HG02870 (cell line): Measurements from ENCODE around the gene DENND2A.
A peak's percentile ranks its signal among the peaks of the same experiment; 100 is the strongest.
"Not testable (repeated sequence)": the region's sequence is repeated elsewhere in the genome, so short reads cannot be mapped to it uniquely, and the experiment has no call there.

Source experiments
- ATAC-seq: cut with Tn5 transposase; IDR thresholded peaks from one replicate; pipeline ENCODE4 v1.9.1; 2021; ENCODE audit warnings: mild to moderate bottlenecking, moderate library complexity; ENCODE audit not compliant: unreplicated experiment

DENND2A gene, protein sequence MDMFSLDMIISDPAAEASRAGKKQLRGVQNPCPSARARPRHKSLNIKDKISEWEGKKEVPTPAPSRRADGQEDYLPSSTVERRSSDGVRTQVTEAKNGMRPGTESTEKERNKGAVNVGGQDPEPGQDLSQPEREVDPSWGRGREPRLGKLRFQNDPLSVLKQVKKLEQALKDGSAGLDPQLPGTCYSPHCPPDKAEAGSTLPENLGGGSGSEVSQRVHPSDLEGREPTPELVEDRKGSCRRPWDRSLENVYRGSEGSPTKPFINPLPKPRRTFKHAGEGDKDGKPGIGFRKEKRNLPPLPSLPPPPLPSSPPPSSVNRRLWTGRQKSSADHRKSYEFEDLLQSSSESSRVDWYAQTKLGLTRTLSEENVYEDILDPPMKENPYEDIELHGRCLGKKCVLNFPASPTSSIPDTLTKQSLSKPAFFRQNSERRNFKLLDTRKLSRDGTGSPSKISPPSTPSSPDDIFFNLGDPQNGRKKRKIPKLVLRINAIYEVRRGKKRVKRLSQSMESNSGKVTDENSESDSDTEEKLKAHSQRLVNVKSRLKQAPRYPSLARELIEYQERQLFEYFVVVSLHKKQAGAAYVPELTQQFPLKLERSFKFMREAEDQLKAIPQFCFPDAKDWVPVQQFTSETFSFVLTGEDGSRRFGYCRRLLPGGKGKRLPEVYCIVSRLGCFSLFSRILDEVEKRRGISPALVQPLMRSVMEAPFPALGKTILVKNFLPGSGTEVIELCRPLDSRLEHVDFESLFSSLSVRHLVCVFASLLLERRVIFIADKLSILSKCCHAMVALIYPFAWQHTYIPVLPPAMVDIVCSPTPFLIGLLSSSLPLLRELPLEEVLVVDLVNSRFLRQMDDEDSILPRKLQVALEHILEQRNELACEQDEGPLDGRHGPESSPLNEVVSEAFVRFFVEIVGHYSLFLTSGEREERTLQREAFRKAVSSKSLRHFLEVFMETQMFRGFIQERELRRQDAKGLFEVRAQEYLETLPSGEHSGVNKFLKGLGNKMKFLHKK

DNA sequence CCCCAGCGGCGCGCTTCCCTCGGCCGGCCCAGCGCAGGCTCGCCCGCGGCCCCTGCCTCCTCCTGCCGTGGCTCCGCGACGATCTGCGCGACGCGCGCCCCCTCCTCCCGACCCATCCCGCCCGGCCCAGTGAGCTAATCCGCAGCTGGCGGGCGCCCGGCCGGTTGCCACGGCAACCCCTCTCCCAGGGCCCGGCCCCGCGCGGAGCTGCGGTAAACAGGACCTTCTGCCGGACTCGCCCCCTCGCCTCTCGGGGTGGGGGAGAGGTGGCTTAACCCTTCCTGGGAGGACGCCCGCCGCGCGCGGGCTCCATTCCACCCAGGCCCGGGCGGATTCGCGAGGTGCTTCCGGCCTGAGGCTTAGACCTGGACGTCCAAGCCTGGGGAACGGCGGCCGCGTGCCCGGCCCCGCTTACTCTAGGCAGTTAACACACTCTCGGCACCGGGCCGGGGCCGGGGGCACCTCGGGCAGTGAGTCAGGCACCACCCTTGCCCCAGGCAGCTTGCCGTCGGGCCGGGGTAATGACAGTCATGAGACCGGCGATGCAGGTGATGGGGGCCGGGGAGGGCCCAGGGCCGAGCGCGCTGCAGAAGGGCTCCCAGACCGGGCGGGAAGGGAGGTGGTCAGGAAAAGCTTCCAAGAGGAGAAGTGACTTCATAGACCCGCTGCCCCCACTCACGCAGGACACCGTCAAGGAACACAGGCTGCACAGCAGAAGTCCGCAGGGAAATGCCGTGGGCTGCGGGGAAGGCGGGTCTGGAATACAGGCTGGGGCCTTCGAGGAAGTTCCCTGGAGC, at the start of gene DENND2A:
Gene DENND2A, minus strand, starts transcription at position 87 of the 797 bp plus-strand sequence. CDS start 38,416 bp downstream, outside the sequence.
- no peak for ATAC-seq

DNA sequence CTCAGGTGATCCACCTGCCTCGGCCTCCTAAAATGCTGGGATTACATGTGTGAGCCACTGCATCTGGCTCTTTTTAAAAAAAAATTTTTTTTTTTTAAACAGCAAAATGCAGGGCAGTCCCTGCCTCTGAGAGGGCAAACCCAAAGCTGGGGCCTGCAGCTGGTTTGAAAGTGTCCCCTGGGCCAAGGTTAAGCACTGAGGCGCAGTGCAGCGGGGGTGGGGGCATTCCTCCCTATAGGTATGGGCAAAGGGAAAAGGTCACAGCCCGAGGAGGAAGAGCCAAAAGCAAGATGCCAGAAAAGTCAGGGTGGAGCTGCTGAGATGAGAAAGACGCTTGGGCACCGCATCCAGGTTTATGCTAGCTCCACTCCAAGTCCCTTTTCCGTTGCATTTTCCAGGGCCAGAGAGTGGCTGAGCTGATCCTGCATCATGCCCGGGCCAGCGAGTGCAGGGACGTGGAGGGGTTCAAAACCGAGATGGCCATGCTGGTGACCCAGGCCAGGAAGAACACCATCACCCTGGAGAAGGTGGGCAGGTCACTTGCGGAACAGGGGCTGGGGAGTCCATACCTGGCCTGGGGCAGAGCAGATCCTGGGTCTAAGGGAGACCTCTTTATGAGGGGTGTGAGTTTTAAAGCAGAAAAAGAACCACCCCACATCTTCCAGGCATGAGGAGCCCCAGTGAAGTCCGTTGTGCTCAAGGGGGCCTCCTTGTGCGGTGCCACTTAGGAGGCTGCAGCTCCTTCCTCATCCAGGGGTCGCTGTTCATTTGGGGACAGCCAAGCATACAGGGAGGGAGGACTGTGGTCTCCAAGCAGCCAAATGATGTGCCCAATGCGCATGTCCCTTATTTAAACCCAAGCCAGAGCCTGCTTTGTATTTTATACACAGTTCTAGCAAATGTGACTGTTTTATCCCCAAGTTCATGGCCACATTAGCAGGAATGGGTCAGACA, 48.9 kb upstream of the DENND2A start:
- ATAC-seq: no peak

DNA sequence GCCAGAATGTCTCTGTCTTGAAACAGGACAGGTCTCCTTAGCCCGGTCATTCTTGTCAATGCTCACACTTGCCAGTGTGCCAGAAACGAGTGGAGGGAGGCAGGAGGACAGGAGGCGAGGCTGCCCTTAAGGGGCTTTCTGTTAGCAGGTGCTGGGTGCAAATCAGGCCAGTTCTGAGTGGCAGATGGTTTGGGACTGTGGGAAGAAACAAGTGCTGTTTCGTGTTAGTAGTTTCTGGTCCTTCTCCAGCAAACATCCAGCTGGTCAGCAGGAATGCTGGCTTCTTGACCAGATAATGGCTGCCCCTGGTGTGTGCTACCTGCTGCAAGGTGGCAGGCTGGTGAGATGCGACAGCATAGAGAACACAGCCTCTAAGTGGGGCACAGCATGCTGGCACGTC, 47.7 kb upstream of the DENND2A start:
- no peak for ATAC-seq

DNA sequence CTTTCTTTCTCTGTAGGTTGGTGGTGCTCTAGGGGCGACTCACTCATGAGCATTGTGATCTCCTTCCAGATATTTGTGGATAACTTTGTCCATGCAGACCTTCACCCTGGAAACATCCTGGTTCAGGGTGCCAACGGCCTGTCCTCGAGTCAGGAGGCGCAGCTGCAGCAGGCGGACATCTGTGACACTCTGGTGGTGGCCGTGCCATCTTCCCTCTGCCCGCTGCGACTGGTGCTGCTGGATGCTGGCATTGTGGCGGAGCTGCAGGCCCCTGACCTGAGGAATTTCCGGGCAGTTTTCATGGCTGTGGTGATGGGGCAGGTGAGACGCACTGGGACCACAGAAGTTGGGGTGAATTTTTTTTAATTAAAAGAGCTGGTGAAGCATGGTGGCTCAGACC, 46.3 kb upstream of the DENND2A start:
- no peak for ATAC-seq

DNA sequence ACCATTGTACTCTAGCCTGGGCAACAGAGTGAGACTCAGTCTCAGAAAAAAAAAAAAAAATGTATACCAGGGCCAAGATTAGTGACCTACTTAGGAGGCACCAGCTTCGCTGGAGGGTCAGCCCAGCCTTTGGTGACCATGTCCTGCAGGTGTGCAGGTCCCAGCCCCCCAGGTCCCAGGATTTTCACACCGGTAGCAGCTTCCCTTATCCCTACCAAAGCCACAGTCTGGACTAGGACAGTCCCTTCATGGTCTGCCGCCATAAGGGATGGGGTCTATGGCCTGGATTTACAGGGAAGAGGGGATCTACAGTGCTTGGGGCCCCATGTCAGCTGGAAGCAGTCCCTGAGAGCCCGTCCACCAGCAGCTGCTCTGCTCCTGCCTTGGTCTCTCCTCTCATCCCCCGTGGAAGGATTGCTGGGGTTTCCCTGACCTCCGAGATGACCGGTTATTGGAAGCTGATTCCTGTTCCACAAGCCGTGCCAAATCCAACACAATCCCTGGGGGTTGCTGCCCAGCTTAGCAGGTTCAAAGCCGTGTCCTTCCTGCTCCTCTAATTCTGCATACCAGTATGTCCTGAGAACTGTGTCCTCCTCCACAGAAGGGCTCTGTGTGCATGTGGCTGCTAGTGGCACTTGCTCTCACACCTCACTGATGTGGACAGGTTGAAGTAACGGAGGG, 44.9 kb upstream of the DENND2A start:
- no peak for ATAC-seq

DNA sequence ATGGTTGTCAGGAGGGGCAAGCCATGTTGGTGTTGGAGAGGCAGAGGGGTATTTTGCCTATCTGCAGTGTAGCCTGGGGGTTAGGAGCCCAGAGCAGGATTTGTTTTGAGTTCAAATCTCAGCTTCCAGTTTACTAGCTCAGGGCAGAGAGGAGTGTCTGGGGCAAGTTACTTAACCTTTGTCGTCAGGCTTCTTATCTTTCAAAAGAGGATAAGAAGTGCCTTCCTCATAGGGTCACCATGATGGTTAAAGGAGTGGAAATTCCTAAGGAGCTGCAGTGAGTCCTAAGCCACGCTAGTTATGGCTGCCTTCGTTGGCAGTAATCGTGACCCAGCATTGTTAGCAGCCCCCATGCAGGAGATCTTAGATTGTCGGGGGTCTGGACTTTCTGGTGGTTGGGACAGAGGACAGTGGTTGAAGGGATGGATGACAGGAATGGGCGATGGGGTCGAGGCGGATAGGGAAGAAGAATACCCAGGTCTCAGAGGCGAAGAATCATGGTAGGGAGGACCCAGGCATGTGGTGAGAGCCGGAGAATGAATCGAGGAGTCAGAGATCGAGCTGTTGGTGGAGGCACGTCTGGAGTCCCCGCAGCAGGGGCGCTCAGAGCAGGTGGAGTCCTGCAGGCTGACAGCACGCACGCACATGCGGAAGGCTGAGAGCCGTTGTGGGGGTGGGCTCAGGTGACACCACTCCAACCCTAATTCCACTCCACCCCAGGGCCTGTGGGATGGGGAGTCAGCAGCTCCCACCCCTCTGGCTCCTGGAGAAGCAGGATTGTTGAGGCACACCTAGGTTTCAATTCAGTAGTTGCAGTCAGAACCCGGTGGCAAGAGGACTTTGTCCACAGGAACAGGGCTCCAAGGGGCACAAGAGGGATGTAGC, 43.7 kb upstream of the DENND2A start:
- no peak for ATAC-seq

DNA sequence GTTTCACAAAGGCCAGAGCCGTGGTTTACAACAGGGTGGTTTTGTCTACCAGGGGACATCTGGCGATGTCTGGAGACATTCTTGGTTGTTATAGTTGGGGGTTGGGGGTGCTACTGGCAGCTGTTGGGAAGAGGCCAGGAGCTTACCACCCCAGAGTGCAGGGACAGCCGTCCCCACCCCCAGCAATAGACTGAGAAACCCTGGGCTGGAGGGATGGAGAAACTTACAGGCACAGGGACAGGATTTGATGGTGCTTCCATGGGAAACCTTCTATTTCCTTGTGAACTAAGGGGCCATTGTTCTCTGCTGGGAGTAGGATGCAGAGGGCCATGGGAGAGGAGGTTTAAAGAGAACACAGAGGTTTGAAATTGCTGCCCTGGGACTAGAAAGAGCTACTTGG, 43.0 kb upstream of the DENND2A start:
- no peak for ATAC-seq

DNA sequence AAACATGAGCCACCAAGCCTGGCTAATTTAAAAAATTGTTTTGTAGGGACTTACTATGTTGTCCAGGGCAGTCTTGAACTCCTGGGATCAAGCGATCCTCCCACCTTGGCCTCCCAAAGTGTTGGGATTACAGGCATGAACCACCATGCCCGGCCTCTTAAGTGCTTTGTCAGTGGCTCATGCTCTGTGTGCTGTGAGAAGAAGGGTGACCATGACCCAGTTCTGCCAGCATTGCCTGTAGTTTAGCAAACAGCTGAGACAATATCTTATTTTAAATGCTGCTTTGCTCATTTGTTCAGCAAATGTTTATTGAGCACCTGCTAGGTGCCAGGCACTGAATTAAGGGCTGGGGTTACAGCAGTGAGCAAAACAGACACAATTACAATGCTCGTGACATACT, 41.2 kb upstream of the DENND2A start:
- ATAC-seq: no peak

DNA sequence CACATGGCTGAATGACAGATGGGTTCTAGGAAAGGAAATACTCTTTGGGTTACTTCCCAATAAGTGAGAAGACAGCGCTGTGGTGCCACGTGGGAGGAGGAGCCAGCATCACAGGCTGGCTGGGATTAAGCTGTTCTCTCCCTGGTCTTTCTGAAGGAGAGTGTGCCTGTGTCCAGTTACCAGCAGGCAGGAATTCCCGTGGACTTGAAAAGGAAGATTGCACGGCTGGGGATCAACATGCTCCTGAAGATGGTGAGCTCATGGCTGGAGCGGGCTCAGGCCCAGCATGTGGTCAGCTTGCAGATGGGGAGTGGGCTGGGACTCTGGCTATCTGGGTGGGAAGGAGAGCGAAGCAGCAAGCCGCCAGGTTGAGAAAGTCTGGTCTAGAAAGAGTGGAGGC, 40.3 kb upstream of the DENND2A start:
- ATAC-seq: no peak

DNA sequence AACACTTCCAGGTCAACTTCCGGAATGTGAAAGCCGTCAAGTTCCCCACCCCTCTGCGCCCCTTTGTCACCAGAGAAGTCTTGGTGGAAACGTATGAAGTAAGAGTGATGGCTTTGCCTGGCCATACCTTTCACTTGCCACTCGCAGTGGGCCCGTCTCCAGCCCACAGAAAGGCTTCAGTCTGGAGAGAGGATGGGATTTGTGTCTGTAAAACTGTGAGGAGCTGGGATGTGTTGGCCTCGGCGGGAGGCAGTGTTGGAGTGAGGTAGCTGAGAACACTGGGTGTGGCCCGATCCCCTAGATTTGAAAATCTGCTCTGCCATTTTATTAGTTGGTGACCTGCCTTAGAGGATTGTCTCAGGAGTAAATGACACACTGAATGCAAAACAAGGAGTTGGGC, 38.6 kb upstream of the DENND2A start:
- ATAC-seq: no peak

DNA sequence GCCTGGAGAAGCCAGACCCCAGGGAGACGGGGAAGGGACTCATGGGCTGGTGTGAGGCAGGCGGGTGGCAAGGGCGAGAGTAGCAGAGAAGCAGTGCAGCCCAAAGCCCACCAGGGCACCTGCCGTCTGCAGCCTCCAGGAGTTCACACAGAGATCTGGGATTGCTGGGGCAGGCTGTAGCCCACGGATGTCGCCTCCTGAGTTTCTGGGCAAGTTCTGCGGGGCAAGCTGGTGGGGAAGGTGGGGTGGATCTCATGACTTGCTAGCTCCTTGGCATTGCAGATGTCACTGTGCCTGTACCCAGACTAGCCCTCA, 38.2 kb upstream of the DENND2A start:
- no peak for ATAC-seq

DNA sequence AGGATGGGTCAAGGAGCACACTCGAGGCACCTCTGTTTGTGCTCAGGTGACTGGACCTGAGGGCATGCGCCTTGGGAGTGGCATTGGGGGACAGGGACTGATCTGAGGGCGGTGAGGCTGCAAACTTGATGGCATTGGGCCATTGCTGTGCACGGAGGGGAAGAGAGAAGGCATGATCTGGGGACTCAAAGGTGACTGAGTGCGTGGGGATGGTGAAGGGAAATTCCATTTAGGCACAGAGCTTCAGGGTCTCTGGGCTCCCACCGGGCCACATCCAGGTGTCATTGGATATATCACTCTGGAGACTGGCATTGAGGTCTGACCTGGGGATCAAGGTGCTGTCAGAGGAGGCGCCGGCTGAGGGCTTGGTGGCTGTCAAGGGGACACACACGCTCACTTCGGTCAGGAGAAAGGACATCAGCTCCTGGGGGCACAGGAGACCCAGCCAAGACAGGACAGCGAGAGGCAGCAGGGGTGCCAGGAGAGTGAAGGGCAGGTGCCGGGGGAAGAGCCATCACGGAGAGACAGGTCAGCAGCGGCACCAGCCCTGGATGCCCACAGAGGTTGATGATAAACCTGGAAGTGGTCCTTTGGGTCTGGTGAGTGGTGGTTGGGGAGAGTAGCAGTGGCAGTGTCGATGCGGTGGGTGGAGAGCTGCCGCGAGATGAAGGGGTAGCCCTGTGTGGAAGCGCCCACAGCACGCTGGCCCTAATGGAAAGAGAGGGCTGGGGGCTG, 37.6 kb upstream of the DENND2A start:
- ATAC-seq: no peak

DNA sequence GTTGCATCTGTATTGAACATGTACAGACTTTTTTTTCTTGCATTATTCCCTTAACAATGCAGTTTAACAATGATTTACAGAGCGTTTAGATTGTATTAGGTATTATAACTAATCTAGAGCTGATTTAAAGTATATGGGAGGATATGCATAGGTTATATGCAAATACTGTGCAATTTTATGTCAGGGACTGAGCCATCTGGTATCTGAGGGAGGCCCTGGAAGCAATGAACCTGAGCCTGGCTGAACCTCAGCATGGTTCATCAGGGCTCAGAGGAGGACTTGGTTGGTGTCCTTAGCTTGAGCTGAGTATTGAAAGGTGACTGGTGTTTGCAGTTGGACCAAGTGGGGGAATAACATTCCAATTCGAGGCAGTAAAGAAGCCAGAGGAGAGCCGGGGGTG, 36.9 kb upstream of the DENND2A start:
- no peak for ATAC-seq

DNA sequence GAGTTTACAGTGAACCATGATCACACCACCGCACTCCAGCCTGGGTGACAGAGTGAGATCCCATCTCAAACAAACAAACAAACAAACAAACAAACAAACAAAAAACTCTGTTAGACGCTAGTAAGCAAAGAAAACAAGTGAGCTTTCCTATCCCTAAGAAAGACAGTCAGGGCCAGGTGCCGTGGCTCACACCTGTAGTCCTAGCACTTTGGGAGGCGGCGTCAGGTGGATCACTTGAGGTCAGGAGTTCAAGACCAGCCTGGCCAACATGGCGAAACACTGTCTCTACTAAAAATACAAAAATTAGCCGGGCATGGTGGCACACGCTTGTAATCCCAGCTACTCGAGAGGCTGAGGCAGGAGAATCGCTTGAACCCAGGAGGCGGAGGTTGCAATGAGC, 36.3 kb upstream of the DENND2A start:
- not testable (repeated sequence) for ATAC-seq

DNA sequence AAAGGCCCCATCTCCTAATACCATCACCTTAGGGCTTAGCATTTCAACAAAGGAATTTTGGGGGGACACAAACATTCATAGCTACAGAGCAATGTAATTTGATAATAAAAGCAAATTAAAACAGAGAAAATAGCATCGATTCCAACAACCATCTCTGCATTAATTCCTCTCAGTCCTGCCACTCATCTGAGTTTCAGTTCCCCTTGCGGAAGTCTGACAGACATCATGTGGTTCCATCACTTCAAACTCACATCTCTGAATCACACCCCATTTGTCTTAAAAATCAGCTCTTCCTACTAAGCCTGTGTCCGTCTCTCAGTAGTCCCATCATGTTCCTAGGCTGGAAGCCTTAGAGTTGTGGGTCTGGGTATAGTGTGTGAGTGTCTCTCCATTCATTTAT, 35.7 kb upstream of the DENND2A start:
- peak; percentile 58 for ATAC-seq

DNA sequence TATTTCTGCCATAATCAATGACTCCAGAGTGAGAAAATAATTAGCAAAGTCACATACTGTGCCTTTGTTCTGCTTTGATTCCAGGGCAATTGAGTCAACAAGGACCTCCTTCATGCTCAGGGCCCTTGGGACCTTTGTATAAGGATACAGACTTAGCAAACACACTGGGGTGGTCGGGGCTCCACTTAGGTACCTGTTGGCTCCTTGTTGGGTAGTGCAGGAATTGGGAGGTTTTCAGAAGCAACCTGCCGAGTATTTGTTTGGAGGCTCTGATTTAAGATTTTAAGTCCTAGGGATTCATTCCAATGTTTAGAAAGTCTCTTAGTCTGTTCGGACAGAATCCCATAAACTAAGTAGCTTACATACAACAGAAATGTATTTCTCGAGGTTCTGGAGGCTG, 35.1 kb upstream of the DENND2A start:
- ATAC-seq: no peak

DNA sequence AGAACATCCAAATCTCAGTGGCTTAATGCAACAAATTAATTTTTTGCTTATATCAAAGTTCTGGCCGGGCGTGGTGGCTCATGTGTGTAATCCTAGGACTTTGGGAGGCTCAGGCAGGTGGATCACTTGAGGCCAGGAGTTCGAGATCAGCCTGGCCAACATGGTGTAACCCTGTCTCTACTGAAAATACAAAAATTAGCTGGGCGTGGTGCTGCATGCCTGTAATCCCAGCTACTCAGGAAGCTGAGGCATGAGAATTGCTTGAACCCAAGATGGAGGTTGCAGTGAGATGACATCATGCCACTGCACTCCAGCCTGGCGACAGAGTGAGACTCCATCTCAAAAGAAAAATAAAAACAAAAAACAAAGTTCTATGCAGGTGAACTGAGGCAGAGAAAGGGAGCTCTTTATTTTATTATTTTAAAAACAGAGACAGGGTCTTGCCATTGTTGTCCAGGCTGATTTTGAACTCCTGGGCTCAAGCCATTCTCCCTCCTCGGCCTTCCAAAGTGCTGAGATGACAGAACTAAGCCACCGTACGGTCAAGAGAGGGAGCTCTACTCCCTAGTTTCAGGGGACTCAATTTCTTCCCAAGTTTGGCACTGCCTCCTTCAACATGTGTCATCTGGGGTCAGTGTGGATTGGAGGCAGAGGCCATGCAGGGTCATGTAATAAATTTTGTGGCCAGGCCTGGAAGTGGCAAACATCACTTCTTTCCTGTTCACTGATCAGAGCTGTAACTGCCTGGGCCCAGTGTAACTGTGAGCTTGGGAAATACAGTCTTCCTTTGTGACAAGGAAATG, 34.5 kb upstream of the DENND2A start:
- no peak for ATAC-seq
